Central memory CD8-positive, alpha-beta T cell (primary cell): ENCODE results near the gene SOX8.

Source experiments
- ATAC-seq: fragments of 150-1000 bp; cut with Tn5 transposase; replicated peaks from 2 replicates; pipeline ENCODE4 v1.10.0; 2022; ENCODE audit warnings: mild to moderate bottlenecking, moderate FRiP score, moderate number of reproducible peaks; ENCODE audit not compliant: poor library complexity, severe bottlenecking; ENCODE audit errors: extremely low read depth
- DNase-seq, 2 donors: peaks; one replicate each; pipeline ENCODE4 v3.0.0; 2021; ENCODE audit warnings: low spot score in 2 of 2
- H3K27ac Mint-ChIP-seq: one replicate; pipeline ENCODE4 v1.8.0; 2022; ENCODE audit warnings: low read depth, mild to moderate bottlenecking, moderate library complexity, mixed read lengths
- H3K27me3 Mint-ChIP-seq: one replicate; pipeline ENCODE4 v1.8.0; 2022; ENCODE audit warnings: mixed read lengths
- H3K36me3 Mint-ChIP-seq: one replicate; pipeline ENCODE4 v1.8.0; 2022; ENCODE audit warnings: mild to moderate bottlenecking, moderate library complexity, mixed read lengths; ENCODE audit not compliant: insufficient read depth
- H3K4me1 Mint-ChIP-seq: one replicate; pipeline ENCODE4 v1.8.0; 2022; ENCODE audit warnings: mixed read lengths
- H3K4me3 Mint-ChIP-seq: one replicate; pipeline ENCODE4 v1.8.0; 2022; ENCODE audit warnings: mild to moderate bottlenecking, moderate library complexity, mixed read lengths
- H3K9me3 Mint-ChIP-seq: one replicate; pipeline ENCODE4 v1.8.0; 2022; ENCODE audit warnings: mixed read lengths

The SOX8 gene

DNA sequence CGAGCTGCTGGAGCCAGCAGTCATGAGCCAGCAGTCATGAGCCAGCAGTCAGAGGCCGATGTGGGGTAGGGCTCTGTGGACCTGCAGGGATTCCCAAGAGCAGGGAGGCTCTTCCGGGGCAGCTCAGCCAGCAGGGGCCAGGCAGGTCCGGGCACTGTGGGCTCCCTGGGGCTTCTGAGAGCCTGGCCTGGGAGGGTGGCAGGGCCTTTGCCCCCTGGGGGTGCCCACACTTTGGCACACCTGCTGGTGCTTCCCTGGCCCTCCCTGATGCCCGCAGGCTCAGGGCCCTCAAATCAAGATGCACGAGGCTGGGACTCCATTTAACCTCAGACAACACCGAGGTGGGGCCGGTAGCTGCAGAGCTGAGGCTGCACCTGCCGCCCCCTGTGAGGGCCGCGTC lies 18.1 kb downstream of the SOX8 start:
- no peak overlapping the region for H3K4me3 Mint-ChIP-seq
- H3K27ac Mint-ChIP-seq: peak overlapping the region; percentile 81
- H3K27me3 Mint-ChIP-seq: no peaks in the 10 kb centered on the region

DNA sequence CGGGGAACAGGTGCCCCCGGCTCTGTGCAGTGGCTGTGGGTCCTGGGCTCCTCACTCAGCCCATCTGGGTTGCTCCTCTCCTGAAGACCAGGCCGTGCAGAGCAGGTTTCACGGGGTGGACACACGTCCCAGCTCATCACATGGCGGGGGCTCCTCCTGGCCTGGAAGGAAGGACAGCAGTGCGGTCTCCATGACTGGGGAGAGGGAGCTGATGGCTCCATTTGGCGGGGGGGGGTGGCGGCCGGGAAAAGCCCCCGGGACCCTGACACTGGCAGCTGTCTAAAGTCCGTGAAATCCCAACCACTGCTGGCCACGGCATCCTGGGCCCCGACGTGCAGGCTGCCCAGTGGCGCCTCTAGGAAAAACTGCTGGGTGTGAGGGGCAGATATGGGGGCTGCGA lies 19.0 kb downstream of the SOX8 start:
- no peak for DNase-seq
- no peaks in the 10 kb centered on the region for H3K9me3 Mint-ChIP-seq
- ATAC-seq: no peak
- H3K4me1 Mint-ChIP-seq: peaks cover 36% of the 10 kb centered on the region
- no peaks in the 10 kb centered on the region for H3K27me3 Mint-ChIP-seq
- no peak overlapping the region for H3K4me3 Mint-ChIP-seq
- no peak overlapping the region for H3K27ac Mint-ChIP-seq
- peaks cover 7% of the 10 kb centered on the region for H3K36me3 Mint-ChIP-seq

More for the DNA sequence above, 18.1 kb downstream of the SOX8 start:
- DNase-seq (no peak), ATAC-seq (no peak)
- Mint-ChIP-seq H3K36me3 (peaks cover 7% of the 10 kb centered on the region), H3K4me1 (peaks cover 41% of the 10 kb centered on the region), H3K9me3 (no peaks in the 10 kb centered on the region)

DNA sequence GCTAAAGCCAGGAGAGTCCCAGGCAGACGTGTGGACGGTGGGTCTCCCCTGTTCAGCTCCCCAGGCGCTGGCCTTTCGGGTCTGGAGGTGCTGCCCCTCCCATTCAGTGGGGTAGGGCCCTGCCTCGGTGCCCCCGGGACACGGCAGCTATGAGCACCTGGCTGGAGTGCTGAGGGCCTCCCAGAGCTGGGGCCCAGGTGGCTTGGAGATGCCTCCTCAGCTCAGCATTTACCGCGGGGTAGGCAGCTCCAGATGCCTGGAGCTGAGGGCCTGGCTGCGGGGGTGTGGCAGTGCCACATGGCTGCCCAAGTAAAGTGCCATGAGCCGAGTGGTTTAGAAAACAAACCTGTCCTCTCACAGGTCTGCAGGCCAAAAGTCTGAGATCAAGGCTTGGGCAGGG lies 19.5 kb downstream of the SOX8 start:
- H3K27ac Mint-ChIP-seq: no peak overlapping the region
- H3K36me3 Mint-ChIP-seq: peaks cover 7% of the 10 kb centered on the region
- H3K27me3 Mint-ChIP-seq: no peaks in the 10 kb centered on the region
- ATAC-seq (no peak), DNase-seq (no peak)
- H3K4me3 Mint-ChIP-seq: no peak overlapping the region
- H3K9me3 Mint-ChIP-seq: no peaks in the 10 kb centered on the region
- H3K4me1 Mint-ChIP-seq: peaks cover 33% of the 10 kb centered on the region

DNA sequence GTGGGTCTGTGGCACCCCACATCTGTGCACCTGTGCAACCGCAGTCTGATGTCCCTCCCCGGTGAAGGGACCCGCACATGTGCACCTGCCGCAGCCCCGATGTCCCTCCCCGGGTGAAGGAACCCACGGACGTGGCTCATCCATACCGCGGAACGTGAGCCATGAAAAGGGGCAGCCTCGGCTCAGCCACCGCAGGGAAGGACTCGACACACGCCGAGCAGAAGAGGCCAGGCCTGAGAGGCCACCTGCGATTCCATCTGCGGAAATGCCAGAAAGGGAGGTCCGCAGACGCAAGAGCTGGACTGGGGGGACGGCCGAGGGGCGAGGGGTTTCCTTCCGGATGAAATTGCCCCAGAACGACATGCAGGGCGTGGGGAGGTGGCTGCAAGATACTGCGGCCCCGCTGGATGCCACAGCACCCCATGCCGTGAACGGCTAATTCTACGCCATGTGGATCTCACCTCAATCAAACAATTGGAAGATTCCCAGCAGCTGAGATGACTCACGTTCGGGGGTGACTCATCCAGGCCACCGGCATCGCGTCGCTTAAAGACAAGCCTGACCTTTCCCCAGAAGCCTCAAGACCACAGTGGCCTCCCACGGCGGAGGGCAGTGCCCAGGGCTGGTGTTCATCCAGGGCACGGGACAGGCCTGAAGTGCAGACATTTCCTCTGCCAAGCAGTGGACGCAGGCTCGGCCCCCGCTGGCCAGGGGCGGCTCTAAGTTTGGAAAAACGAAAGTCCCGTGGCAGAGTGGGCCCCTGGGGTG lies 21.0 kb downstream of the SOX8 start:
- DNase-seq (no peak), ATAC-seq (no peak)
- H3K36me3 Mint-ChIP-seq: peaks cover 7% of the 10 kb centered on the region
- no peaks in the 10 kb centered on the region for H3K27me3 Mint-ChIP-seq
- no peaks in the 10 kb centered on the region for H3K9me3 Mint-ChIP-seq
- H3K4me1 Mint-ChIP-seq: peaks cover 23% of the 10 kb centered on the region
- no peak overlapping the region for H3K27ac Mint-ChIP-seq
- peak overlapping the region; percentile 27 for H3K4me3 Mint-ChIP-seq

DNA sequence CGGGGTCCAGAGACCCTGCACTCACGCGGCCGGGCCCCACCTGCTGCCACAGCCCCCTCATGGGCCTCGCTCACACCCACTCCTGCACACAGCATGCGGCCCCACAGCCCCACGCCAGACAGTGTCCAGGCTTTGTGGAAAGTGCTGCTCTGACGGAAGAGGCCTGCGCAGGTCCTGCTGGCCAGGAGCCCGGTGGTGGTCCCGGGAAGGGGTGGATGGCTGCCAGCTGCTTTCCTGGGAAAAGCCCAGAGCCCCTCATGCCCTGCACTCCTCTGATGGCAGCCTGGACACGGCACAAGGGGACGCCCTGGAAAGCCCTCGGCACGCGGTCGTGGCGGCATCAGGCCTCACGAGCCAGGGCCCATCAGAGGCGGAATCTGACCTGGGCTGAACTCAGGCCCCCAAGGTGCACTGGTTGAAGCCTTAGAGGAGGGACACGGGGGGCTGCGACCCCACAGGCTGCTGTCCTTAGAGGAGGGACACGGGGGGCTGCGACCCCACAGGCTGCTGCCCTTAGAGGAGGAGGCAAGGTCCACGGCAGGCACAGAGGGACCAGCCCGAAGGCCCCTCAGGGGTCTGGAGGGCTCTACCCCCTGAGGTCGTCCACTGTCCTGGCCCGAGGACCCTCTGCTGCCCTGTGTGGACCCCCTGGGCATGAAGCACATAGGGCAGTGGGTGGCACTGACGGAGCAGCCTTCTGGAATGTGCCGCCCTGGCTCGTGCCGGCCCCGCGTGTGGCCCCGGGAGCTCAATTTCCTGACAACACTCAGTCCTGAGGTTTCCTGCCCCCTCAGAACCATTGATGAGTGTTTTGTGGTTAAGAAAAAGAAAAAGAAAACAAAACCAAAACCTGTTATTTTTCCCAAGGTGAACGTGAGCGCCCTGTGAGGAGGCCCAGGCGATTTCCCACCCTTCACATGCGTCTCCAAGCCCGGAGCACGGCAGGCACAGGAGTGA lies 22.1 kb downstream of the SOX8 start:
- H3K4me1 Mint-ChIP-seq: peaks cover 12% of the 10 kb centered on the region
- ATAC-seq: peak; percentile 61
- peak overlapping the region; percentile 73 for H3K4me3 Mint-ChIP-seq
- no peaks in the 10 kb centered on the region for H3K9me3 Mint-ChIP-seq
- peak overlapping the region; percentile 87 for H3K27ac Mint-ChIP-seq
- peaks cover 7% of the 10 kb centered on the region for H3K27me3 Mint-ChIP-seq
- peaks cover 4% of the 10 kb centered on the region for H3K36me3 Mint-ChIP-seq
- no peak for DNase-seq

DNA sequence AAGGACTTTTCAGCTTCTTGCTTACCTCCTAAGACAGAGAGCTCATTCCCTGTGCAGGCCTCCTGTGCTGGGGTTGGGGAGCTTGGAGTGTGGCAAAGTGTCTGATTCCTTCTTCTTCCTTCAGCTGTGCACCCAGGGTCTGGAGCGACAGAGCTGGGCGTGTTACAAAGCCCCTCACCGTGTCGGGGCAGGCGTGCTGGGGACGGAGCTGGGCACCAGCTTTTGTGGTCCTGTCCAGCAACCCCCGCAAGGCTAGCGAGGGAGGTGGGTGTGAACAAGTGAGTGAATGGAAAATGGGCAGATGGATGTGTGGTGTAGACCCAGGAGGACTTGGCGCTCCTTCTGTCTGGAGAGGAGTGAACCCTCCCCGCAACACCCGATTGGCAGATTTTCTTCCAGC lies 23.7 kb downstream of the SOX8 start:
- no peak for ATAC-seq
- peaks cover 8% of the 10 kb centered on the region for H3K4me1 Mint-ChIP-seq
- H3K9me3 Mint-ChIP-seq: no peaks in the 10 kb centered on the region
- peaks cover 6% of the 10 kb centered on the region for H3K36me3 Mint-ChIP-seq
- H3K27me3 Mint-ChIP-seq: peaks cover 20% of the 10 kb centered on the region
- no peak for DNase-seq
- H3K4me3 Mint-ChIP-seq: no peak overlapping the region
- H3K27ac Mint-ChIP-seq: no peak overlapping the region

DNA sequence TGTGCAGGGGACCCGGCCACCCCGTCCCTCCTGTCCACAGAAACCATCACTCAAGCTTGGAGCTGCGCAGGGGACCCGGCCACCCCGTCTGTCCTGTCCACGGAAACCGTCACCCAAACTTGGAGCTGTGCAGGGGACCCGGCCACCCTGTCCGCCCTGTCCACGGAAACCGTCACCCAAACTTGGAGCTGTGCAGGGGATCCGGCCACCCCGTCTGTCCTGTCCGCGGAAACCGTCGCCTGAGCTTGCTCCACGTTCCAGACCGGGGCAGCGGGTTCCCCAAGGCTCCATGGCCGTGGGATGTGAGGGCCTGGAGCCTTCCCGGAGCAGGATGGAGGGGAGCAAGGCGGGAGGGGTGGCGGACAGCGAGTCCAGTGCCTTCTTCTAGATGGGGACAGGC lies 25.2 kb downstream of the SOX8 start:
- ATAC-seq: no peak
- peaks cover 29% of the 10 kb centered on the region for H3K27me3 Mint-ChIP-seq
- no peaks in the 10 kb centered on the region for H3K9me3 Mint-ChIP-seq
- DNase-seq: no peak
- H3K4me1 Mint-ChIP-seq: peaks cover 8% of the 10 kb centered on the region
- no peak overlapping the region for H3K4me3 Mint-ChIP-seq
- H3K36me3 Mint-ChIP-seq: peaks cover 6% of the 10 kb centered on the region
- no peak overlapping the region for H3K27ac Mint-ChIP-seq

DNA sequence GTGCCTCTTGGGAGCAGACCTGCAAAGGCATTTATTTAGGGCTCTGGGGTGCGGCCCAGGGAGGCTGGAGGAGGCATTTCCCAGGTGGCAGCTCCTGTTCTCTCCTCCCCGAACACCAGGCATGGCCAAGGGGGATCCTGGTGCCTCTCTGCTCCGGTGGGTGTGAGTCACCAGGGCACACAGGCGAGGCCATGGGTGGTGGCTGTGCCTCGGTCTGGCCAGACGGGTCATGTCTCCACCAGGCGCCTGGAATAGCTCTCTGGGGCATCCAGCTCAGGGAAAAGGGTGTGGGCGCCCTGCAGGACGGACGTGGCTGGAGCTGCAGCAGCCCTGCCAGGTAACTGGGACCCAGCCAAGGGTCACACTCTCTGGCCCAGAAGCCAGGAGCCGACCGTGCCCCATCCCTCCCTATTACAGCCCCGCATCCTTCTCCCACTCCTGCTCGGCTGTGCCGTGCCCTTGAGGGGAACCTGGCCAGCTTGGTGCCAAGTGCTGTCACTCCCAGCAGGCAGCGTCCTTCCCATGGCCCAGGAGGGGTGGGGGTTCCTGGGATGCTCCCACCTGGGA lies 25.8 kb downstream of the SOX8 start:
- ATAC-seq (no peak), DNase-seq (no peak)
- no peak overlapping the region for H3K27ac Mint-ChIP-seq
- H3K36me3 Mint-ChIP-seq: peaks cover 6% of the 10 kb centered on the region
- no peaks in the 10 kb centered on the region for H3K9me3 Mint-ChIP-seq
- no peak overlapping the region for H3K4me3 Mint-ChIP-seq
- H3K4me1 Mint-ChIP-seq: peaks cover 8% of the 10 kb centered on the region
- H3K27me3 Mint-ChIP-seq: peaks cover 29% of the 10 kb centered on the region

DNA sequence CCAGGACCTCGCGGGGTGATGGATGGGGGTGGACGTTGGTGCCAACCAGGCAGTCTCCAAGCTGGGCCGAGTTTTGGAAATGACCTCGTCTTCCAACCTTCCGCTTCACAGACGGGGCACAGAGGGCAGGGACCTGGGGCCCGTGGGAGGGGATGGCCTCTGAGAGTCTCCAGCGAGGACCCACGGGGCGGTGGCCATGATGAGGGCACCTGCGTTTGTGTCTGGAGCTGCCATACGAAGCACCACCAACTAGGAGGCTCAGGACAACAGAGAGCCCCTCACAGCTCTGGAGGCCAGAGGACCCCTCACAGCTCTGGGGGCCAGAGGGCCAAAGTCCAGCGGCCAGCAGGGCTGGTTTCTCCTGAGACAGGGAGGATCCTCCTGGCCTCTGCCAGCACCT lies 26.5 kb downstream of the SOX8 start:
- no peak overlapping the region for H3K4me3 Mint-ChIP-seq

DNA sequence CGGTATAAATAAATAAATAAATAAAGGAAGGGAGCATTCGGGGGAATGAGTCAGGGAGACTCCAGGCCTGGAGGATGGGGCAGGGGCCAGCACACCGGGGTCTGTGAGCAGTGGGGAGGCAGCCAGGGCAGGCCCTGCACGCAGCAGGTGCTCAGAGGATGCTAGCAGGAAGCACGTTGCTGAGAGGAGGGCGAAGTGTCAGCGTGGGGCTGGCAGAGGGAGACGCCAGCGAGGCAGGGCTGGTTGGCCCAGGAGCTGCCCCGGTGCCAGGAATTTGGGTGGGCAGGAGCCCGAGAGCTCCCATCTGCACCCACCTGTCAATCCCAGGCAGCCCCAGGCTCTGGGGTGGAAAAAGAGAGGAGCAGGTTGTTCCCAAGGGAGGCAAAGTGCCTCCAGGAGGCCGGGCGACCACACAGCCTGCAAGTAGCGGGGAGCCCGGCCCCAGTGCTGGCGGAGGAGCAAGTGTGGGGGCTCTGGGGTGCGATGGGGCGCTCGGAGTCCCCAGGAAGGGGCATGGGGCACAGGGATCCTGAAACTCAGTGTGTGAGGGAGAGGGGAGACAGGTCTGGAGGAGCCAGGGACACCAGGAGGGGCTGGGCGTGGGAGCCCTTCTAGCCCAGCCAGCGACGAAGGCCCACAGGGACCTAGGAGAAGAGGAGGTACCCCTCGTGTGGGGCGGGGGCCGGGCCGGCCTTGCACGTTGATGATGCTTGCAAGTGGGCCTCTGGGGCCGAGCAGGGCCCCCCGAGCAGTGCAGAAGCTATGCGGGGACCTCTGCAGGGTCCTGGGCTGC lies 28.0 kb downstream of the SOX8 start:
- Mint-ChIP-seq H3K36me3 (peaks cover 4% of the 10 kb centered on the region), H3K27ac (no peak overlapping the region), H3K9me3 (no peaks in the 10 kb centered on the region), H3K4me1 (no peaks in the 10 kb centered on the region), H3K4me3 (no peak overlapping the region), H3K27me3 (peaks cover 29% of the 10 kb centered on the region)
- no peak for DNase-seq
- no peak for ATAC-seq

More for the DNA sequence above, 26.5 kb downstream of the SOX8 start:
- ATAC-seq (no peak), DNase-seq (no peak)
- peaks cover 29% of the 10 kb centered on the region for H3K27me3 Mint-ChIP-seq
- H3K9me3 Mint-ChIP-seq: no peaks in the 10 kb centered on the region
- H3K27ac Mint-ChIP-seq: no peak overlapping the region
- H3K36me3 Mint-ChIP-seq: peaks cover 6% of the 10 kb centered on the region
- H3K4me1 Mint-ChIP-seq: peaks cover 8% of the 10 kb centered on the region

DNA sequence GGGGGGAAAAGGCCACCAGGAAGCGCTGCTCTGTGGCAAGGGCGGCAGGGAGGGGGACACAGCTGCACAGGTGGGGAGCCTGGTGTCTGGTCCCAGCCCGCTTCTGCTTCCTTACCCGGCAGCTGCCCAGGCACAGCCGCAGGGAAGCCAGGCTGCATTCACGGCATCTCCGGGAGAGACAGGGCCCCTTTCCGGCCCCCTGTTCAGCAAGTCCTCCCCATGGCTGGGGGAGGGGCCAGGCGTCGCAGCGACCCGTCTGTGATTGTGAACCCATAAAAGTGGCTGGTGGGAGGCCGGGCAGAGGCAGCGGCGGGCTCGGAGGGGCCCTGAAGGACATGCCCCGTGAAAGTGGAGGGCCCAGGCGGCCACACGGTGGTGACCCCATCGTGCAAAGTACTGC lies 28.7 kb downstream of the SOX8 start:
- Mint-ChIP-seq H3K4me3 (no peak overlapping the region), H3K9me3 (no peaks in the 10 kb centered on the region), H3K36me3 (peaks cover 4% of the 10 kb centered on the region), H3K27me3 (peaks cover 29% of the 10 kb centered on the region), H3K4me1 (no peaks in the 10 kb centered on the region), H3K27ac (no peak overlapping the region)
- DNase-seq (no peak), ATAC-seq (no peak)

DNA sequence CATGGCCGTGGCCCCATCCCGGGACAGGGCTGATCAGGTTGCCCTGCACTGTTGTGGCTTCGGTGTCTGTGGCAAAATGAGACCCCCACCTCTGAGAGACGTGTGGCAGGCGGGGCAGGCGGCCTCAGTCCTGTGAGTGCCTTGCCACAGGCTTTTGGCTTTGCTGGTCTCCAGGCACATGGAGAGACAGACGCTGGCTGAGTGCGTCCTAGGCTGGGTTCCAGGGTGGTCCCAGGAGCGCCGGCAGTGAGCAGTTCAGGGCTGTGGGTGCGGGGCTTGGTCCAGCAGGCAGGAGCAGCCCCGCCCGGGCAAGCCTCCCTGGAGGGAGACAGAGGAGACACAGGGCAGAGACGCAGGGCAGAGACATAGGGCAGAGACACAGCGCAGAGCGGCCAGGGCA lies 29.2 kb downstream of the SOX8 start:
- DNase-seq (no peak), ATAC-seq (no peak)
- no peak overlapping the region for H3K4me3 Mint-ChIP-seq
- H3K27me3 Mint-ChIP-seq: peaks cover 29% of the 10 kb centered on the region
- H3K27ac Mint-ChIP-seq: no peak overlapping the region
- H3K4me1 Mint-ChIP-seq: no peaks in the 10 kb centered on the region
- H3K36me3 Mint-ChIP-seq: peaks cover 4% of the 10 kb centered on the region
- no peaks in the 10 kb centered on the region for H3K9me3 Mint-ChIP-seq
